HG03280 (cell line): Measurements from ENCODE around the gene SCFD2.

Source experiments
- ATAC-seq: cut with Tn5 transposase; IDR thresholded peaks from one replicate; pipeline ENCODE4 v1.9.1; 2021; ENCODE audit warnings: mild to moderate bottlenecking, moderate library complexity; ENCODE audit not compliant: unreplicated experiment

Gene SCFD2

DNA sequence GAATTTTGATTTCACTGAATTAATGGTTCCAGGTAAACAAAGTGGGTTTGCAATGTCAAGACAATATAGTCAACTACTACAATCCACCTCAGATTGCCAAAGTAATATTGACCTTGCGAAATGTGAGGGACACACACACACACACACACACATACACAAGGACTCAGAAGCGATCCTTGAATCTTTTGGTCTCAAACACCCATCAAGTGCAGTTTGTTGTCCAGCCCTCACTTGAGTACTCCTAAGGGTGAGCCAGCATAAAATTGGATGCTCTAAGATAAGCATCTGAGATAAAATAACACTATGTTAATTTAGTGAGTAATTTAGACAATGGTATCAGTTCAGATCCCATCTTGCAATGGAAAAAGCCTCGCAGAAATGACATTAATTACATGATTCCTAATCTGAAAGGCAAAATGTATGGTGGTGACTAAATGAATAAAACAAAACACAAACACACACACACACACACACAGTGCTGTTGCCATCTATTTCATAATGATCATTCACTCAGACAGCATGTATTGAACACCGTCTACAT is 401.2 kb downstream of the SCFD2 start:
- ATAC-seq, result no peak

DNA sequence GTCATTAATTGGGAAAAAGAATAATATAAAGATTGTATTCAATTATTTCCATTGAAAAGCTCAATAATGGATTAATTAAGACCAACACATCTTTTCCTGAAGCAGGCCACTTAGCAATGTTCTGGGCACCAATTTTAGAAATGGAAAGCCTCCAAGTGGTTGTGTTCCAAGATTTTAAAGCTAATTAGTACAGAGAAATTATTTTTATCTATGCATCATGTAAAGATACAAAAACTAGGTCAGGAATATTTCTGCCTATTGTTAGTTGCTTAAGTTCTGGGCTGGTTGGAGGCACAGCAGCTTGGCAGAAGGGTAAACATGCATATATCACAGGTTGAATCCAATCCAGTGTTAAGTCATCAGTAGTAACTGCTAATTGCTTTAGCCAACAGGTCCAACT is 401.9 kb downstream of the SCFD2 start:
- no peak for ATAC-seq

DNA sequence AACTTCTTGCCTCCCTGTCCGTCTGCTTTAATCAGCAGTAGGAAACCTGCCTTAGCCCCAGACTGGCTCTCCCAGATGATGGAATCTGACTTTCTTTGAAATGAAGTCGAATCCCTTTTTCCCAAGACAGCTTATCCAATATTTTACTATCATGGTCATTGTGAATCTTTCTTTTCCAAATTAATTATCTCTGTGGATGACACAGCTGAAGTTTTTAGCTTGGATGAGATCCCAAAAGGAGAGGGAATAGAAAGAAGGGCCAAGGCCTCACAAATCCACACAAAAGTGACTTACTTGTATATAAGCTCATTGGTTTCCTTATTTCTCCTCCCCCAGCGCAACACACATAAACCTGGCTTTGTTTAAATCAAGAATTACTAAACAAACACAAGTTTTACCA is 403.1 kb downstream of the SCFD2 start:
- no peak for ATAC-seq

DNA sequence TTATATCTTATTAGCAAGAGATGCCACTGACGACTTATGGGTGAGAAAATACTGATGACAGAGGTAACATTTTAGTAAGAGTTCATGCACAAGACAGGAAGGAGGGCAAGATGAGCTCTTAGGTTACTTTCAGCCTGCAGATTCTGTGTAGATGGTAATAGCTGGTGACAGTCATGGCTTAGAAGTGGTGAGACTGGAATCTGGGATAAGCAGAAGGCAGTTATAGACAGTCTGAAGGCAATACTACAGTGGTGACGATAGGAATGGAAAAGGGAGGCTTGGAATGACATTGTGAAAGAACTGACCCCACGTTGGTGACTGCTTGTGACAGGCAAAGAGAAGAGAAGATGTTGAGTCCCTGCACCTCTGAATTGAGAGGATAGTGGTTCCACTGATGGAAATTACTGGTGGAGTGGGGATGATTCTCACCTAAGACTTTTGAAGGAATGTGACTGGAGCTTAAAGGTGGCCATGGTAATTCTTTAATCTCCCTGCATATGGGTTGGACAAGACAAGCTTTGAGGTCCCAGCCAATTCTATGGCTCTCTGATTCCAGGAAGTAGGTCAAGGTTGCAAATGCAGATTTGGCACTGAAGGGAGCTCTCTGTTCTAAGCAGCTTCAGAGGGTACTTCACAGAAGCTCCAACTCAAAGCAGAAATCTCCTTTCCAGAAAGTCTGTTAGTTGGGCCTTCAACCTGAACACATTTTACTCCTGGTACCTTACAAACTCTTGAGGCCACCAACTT is 404.0 kb downstream of the SCFD2 start:
- ATAC-seq, result no peak

DNA sequence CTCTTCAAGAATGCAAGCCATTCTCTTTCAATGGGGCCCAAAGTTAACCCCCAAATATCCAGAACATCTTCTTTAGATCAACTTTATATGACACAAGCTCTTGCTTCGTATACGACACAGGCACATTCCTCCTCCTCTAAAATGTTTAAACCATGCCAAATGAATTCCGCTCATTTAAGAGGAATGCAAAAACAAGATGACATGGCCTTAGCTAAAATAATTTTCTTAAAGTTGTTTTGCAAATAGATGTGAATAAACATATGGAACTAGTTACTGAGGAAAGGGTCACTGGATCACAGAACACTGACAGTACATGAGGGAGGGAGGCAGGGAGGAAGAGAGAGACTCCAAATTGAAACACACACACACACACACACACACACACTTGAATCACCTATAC is 406.3 kb downstream of the SCFD2 start:
- no peak for ATAC-seq

DNA sequence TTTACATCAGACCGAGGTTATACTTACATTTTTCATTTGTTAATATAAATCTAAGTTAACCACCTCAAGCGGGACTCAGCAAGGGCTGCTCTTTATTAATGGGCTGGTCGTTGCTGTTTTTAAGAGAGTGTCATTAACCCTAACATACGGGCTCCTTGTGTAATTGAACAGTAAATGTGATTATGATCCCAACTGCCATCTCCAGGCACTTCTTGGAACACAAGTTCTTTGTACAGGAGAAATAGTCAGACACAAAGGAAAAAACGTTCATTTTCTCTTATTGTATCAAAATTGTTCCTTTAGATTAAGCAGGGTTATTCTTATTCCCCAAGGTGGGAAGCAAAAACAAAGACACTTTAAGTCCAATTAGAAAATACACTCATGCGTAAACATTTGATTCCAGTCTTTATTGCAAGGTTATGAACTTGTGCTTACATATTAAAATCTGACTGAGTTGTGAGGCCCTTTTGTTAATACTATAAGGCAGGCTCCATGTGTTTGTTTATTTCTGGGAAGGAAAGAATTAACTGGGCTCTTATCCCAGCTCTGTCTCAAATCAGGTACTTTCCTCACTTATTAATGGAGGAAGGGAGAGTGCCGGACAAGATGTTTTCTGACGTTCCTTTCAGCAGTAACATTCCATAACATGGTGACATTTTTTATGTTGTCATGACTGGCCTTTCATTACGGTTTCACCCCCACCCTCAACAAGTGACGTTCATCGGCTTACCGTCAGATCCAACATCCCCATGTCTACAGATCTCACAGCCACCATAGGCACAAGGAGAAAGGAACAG is 407.8 kb downstream of the SCFD2 start:
- ATAC-seq, result no peak

DNA sequence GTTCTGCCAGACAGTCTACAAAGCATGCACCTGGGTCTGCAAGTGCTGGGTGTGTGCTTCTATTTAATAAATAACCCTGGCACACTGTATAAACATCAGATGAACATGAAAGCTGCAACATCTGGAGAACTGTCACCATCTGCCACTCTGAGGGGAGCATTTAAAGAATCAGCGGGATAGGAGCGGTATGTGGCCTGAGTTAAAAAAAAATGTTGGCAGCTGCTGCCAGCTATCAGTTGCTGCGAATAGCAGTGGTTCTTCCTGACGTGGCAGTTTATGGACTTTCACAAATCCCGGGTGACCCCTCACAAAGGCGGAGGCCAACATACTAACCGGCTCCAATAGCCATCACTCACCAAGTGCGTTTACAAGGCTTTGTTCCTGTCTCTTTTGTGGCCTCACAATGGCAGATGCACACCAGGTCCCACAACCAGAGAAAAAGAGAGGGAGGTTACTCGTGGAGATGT is 408.6 kb downstream of the SCFD2 start:
- no peak for ATAC-seq

DNA sequence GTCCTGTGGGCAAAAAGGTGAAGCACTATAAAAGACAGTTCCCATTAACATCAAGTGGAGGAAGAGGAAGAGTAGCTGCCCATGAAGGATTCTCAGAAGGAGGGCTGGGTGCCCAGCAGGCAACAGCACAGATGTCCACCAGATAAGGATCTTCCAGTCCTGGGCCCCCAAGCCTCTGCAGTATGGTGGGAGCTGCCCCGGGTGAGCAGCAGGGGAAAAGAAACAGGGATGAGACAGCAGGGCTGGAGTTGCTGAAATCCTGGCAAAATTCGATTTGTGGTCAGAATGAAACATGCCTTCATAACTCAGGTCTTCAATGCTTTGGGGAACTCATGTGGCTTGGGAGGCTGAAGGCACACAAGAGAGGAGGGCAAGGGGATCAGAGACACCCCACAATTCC is 409.2 kb downstream of the SCFD2 start:
- ATAC-seq, result no peak

DNA sequence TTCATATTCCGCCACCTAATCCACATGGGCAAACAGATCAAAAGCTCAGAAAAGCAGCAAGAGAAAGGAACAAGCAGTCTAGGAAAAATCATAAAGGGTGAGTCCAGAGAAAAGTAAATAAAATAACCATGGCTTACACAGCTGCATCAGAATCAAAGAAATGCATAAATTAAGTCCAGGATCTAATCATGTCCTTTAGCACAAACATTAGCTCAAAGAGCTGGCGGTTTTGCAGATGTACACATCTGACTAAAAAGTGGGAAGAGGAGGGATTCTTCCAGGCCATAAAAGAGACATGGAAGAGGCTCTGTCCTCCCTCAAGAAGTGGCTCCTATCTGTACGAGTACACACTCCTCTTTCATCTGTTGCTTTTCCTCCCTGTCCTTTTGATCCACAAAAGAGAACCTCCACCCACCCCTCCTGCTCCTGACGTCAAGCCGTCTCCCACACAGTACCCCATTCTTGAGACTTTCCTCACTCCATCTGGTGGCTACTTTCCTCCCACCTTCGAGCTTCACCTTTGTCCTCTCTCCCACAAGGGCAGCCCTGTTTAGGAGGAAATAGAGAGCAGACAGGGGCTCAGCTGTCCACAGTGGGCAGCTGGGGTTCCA is 411.2 kb downstream of the SCFD2 start:
- no peak for ATAC-seq

DNA sequence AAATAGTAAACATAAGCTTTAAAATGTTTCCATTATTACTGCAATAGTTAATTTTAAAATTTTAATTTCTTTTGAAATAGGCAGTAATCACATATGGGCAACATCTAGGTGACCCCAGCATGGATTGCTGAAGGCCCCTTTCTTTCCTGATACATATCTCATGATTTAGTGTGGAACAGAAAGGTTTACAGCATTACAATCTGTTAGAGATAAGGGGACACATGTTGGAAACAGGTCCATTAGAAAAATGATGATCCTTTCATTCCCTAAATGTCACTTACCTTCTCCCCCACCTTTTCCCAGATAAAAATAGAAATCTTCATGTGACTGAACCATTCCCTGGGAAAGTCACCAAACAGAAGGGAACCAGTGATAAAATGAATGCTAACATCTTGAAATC is 413.3 kb downstream of the SCFD2 start:
- ATAC-seq, result no peak

DNA sequence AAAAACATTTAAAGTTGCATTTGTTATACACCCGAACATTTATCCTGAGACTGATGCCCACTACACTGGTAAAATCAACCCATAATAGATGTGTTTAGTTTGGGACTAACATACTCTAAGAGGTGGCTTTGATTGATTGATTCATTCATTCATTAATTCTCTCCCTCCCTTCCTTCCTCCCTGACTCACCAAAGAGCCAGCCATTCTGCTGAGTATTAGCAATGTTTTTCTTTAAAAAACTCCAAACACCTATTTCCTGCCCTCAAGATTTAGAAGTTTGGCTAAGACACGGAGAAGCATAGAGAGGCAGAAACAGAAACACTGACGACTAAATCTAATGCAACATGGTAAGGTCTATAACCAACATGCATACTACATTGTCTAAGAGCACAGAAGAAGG is 414.8 kb downstream of the SCFD2 start:
- no peak for ATAC-seq

DNA sequence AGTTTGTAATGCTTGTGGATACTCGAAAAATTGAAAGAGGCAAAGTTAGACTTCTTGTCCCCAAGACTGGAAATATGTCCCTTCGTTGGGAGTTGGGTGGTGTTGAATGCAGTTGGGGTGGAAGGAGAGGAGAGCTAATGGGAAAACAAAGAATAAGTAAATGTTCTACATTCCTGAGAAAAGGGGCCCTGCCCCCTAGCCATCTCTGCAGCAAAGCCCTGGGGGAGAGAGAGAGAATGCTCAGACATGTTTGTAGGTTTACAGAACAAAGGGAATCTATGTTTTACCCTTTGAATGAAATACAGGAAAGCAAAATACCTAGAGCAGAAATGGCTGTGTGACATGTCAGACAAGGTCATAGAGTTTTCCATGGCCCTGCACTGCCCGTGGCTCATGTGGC is 415.6 kb downstream of the SCFD2 start:
- no peak for ATAC-seq

DNA sequence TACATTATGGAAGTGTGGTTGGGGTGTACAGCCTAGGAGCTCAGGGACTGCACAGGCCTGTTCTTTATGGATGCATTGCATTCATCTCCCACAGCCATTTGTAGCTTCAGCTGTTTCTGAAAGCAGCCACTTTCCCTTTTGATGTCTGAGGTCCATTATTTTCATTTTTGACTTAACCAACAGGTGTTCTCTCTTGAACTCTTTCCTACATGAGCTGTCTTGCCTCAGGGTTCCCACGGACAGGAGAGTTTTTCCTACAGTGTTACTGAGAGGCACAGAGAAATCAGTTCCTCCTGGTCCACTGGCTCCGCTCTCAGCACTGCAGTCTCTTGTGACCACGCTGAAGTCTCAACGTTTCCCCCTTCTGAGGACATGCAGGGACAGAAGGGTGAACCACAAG is 416.5 kb downstream of the SCFD2 start:
- ATAC-seq, result no peak

DNA sequence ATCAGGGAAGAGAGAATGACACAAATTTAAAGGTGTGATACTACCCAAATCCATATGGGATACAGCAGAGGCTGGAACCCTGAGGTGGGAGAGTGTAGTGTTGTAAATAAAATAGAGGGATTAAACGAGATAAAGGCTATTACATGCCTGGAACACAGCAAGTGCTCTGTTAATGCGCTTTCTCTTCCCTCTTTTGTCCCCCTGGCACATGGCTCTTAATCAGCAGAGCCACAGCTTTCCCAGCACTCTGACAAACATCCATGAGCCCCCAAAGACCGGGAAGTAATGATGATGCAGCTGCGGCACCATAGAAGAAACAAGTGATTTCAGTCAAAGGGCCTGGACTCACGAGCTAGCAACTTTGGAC is 417.8 kb downstream of the SCFD2 start:
- ATAC-seq, result no peak

DNA sequence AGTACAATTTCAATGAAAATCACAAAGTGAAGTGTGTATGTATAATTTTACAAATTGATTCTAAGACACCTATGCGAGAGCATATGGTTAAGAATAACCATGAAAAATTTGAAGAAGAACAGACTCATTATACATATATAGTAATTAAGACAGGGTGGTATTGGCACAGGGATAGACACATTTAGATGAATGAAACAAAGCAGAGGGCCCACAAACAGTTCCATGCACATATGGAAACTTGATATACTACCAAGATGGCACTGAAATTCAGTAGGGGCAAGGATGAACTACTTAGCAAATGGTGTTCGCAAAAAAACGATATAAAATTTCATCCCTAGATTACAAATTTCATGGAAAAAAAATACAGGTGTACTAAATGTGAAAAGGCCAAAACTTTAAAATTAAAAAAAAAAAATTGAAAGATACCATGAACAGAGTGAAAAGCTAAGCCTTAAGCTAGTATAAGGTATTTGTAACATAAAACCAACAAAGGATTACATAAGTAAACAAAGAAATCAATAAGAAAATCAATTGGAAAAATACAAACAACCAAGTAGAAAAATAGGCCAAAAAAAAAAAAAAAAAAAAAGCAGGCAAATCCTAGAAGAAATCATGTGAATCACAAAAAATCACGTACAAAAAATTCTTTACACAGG is 418.3 kb downstream of the SCFD2 start:
- no peak for ATAC-seq

DNA sequence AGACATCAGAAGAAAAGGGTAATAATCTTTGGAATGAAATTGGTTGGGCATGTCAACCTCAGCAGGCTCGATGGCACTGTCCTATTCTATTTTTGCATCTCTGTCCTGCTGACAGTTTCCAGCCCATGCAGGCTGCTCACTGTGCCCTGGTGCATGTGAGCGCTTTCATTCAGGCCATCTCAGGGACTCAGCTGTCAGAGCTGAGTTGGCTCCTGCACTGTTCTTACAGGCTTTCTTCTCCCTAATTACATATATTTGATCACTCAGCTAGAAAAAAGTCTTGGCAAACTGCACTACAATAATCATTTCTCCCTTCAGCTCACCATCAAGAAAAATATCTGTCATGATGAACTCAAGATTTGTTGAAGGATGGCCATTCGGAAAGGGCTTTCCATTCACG is 419.0 kb downstream of the SCFD2 start:
- no peak for ATAC-seq

DNA sequence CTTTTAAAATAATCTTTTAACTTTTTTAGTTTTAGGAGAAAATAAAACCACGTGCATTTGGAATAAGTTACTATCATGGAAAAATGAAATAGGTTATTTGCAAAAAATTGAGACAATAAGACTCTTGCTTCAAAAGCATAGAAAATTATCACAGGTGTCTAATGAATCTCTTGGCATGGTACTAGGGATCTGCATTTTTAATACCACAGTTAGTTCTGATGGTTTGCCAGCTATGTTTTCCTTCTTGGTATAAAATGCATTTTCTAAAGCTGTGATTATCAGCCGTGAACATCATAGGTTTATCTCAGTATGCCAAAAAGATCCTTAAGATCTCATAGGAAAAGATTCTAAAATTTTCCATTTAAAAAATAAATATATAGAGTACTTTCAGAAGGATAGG is 419.9 kb downstream of the SCFD2 start:
- no peak for ATAC-seq

DNA sequence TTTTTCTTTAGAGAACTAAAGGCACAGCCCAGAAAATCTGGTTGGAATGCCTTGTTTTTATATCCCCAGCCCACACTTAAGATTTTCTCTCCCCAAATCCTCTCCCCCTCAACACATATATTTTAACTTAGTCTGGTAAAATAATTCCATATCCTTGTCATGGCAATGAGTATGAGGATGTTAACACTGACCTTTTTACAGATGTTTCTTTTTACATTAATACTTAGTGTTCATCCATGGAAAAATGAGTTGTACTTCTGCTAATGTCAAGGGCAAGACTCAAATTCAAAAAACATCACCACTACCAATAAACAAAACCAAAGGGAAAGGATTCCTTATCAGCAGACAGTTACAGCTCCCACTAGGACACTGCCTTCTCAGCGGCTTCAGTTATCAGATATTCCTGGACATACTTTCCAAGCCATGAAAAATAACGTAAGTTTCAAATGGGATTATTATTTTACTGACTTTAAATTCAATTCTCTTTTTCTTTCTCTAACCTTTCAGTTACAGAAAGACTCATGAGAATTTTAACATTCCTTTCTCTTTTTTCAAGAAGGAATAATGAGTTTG is 420.4 kb downstream of the SCFD2 start:
- ATAC-seq, result no peak

DNA sequence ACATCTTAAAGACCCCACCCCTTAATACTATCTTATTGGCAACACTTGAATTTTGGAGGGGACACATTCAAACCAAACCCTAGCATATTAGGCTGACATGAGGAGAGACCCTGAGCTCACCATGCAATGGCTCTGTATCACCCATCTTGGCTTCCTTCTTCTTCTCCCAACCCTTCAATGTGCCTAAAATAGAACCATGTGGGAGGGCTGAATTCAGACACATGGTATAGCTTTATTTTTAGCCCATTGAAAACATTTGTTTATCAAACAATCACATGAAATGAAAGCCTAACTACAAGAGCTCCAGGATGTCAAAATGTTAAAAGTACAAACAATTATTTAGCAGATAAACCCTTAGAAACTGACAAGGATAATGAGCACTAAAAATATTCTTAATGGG is 422.2 kb downstream of the SCFD2 start:
- no peak for ATAC-seq

DNA sequence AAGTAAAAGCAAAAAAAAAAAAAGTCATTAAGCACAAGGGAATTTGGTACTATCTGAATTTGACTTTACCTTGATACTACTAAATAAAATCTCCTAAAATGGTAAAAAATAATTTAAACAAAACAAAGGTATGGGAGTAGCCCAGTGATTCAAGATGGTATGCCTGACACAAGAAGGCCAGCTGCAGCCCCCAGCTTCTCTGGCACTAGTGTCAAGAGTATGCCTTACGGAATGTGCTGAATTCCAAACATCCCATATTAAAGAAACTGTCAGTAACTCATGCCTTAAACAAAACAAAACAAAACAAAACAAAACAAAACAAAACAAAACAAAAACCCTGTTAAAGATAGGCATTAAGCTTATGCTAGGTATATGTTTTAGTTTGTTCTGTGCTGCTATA is 422.9 kb downstream of the SCFD2 start:
- no peak for ATAC-seq

DNA sequence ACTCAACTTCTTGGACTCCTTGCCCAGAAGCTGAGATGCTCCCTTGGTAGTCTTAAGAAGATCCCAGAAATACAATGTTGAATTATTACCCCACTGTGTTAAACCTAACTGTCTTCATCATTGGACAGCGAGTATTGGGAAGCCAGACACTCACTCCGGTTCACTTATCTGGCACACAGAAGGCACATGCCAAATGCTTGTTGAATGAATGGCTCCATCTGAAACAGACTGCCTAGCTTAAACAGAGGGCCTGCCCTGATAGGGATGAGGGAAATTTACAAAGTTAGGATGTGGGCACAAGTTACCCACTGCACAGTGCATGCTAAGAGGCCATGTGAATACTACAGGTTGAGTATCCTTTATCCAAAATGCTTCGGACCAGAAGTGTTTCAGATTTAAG is 424.4 kb downstream of the SCFD2 start:
- ATAC-seq, result no peak
